Mucosa of descending colon (tissue), 3 donors: ENCODE measurements around the gene ASCC3. TPM values are rescaled to one million over a fixed set of nuclear protein-coding genes. Genes with fewer than 3 reads are reported as not detected.

Experiments
- ATAC-seq: fragments of 200-7000 bp; cut with Tn5 transposase; one replicate; pipeline ENCODE4 v1.9.1; 2020; ENCODE audit warnings: mild to moderate bottlenecking, moderate library complexity
- DNase-seq, 3 donors: peaks; one replicate each; pipeline ENCODE4 v3.0.0-alpha.2; 2020
- H3K36me3 ChIP-seq: fragments of 200-600 bp; one replicate; pipeline ENCODE4 v1.8.0; 2021; ENCODE audit warnings: low read depth, mild to moderate bottlenecking
- H3K4me1 ChIP-seq: fragments of 200-600 bp; one replicate; pipeline ENCODE4 v1.8.0; 2021; ENCODE audit warnings: low read depth, mild to moderate bottlenecking
- H3K4me3 ChIP-seq: fragments of 200-600 bp; one replicate; pipeline ENCODE4 v1.8.0; 2021; ENCODE audit warnings: mild to moderate bottlenecking
- H3K9me3 ChIP-seq: fragments of 200-600 bp; one replicate; pipeline ENCODE4 v1.8.0; 2021; ENCODE audit warnings: mild to moderate bottlenecking
- CTCF ChIP-seq: fragments of 200-600 bp; IDR thresholded peaks from one replicate; pipeline ENCODE4 v1.8.0; 2022; ENCODE audit warnings: antibody characterized with exemption, mild to moderate bottlenecking
- intact Hi-C, 2 donors: fragments of 100-400 bp; cut with DNase I in 1 of 2; cut with micrococcal nuclease in 1 of 2; formaldehyde crosslinking; loops; one replicate each; pipeline versions ENCODE4 v1.11.0 to v1.11.1; 2022; cut with DNase I, micrococcal nuclease
- total RNA-seq, 3 donors: library from RNA; stranded (reverse); fragmentation: NEBNext Ultra II Directional in 2 of 3; extraction: Animal tissue kit (Norgen Biotek cat#: 25700) in 2 of 3; gene quantifications; one replicate each; pipeline versions ENCODE4 v1.2.1 to v1.2.4, GENCODE V29; 2021 to 2023
- donor health status: DM: no; HTN: no; CAD: no; lungs with moderate emphysema.
- donor health status: DM: no; HTN: no; CAD: no.
- donor health status: DM: no; HTN: yes; CAD: no.

Gene ASCC3
- total RNA-seq, 3 donors from 2014 or later, result 24.6 to 28.5 (median 27.8) TPM

GRCh38 chr6:100475554-100476320, 405.4 kb downstream of the ASCC3 start:
- intact Hi-C loops, result loop anchor here (10.0 kb wide), 2 partner anchors 361 to 471 kb away; no protein-coding TSS in a partner anchor
- Histone ChIP-seq H3K36me3 (no peaks in the 10 kb centered on the region), H3K9me3 (no peaks in the 10 kb centered on the region), H3K4me1 (no peaks in the 10 kb centered on the region), H3K4me3 (no peak overlapping the region)
- no peak for ATAC-seq
- no peak for TF ChIP-seq CTCF
- DNase-seq, result no peak

GRCh38 chr6:100473182-100473581, 407.9 kb downstream of the ASCC3 start:
- no peaks in the 10 kb centered on the region for H3K36me3 ChIP-seq
- intact Hi-C loops, result loop anchor here (10.0 kb wide), 2 partner anchors 358 to 468 kb away; no protein-coding TSS in a partner anchor
- DNase-seq (no peak), ATAC-seq (no peak)
- H3K4me1 ChIP-seq, result no peaks in the 10 kb centered on the region
- no peaks in the 10 kb centered on the region for H3K9me3 ChIP-seq
- TF ChIP-seq CTCF, result no peak
- no peak overlapping the region for H3K4me3 ChIP-seq

- TF ChIP-seq CTCF, result no peak
- DNase-seq (no peak), ATAC-seq (no peak)
- Histone ChIP-seq H3K36me3 (no peaks in the 10 kb centered on the region), H3K4me3 (no peak overlapping the region), H3K9me3 (no peaks in the 10 kb centered on the region), H3K4me1 (no peaks in the 10 kb centered on the region)
- intact Hi-C loops, result loop anchor here (10.0 kb wide), 2 partner anchors 358 to 468 kb away; no protein-coding TSS in a partner anchor
Measured at GRCh38 chr6:100472674-100473073, 408.5 kb downstream of the ASCC3 start.

- intact Hi-C loops, result loop anchor here (10.0 kb wide), 2 partner anchors 356 to 466 kb away; no protein-coding TSS in a partner anchor
- Histone ChIP-seq H3K36me3 (no peaks in the 10 kb centered on the region), H3K4me3 (no peak overlapping the region), H3K9me3 (no peaks in the 10 kb centered on the region), H3K4me1 (no peaks in the 10 kb centered on the region)
- no peak for TF ChIP-seq CTCF
- ATAC-seq (no peak), DNase-seq (no peak)
Measured at GRCh38 chr6:100470422-100471120, 410.6 kb downstream of the ASCC3 start.

GRCh38 chr6:100469101-100469859, 411.8 kb downstream of the ASCC3 start:
- no peak for TF ChIP-seq CTCF
- DNase-seq, result no peak
- no peaks in the 10 kb centered on the region for H3K4me1 ChIP-seq
- no peaks in the 10 kb centered on the region for H3K9me3 ChIP-seq
- no peak overlapping the region for H3K4me3 ChIP-seq
- no peaks in the 10 kb centered on the region for H3K36me3 ChIP-seq
- ATAC-seq, result no peak
- intact Hi-C loops, result no loop called here
